ENCODE results near the gene E2F3. TPM values are rescaled to one million over a fixed set of nuclear protein-coding genes. Genes with fewer than 3 reads are reported as not detected.
A peak's percentile ranks its signal among the peaks of the same experiment; 100 is the strongest.
"Not testable (repeated sequence)": the region's sequence is repeated elsewhere in the genome, so short reads cannot be mapped to it uniquely, and the experiment has no call there.

Gene E2F3
- polyA plus RNA-seq, 3 donors: 7.5 to 14.6 (median 8.9) TPM

DNA sequence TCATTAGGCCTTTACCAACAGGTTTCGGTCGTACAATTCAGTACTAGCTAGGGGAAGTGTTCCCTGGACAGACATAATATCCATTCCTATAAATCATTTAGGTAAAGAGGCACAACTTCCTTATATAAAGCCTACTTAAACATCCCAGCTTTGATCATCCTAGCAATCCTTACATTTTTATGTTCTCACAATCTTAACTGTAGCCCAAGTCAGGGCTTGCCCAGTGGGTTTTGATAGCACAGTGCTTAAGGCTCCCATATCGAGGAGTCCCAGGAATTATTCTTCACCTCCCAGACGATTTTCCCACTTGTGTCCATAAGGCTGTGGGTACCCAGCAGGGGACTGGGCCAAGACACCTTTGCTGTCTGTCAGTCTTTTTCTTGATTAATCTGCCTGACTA is 63.2 kb downstream of the E2F3 start:
- Histone ChIP-seq H3K4me1 (ENCODE audit: control insufficient read depth in 1 of 2, insufficient read depth in 2 of 2, low read length in 2 of 2) (peaks cover 18 to 20% of the 10 kb centered on the region in 2 donors), H3K4me2 (replicated peaks; ENCODE audit: extremely low read depth, low read length, poor library complexity, severe bottlenecking) (no peak overlapping the region), H2AFZ (ENCODE audit: insufficient read depth, low read depth, low read length, poor library complexity, severe bottlenecking) (no peak overlapping the region), H3K79me2 (ENCODE audit: insufficient read depth, low read length) (peaks cover 99% of the 10 kb centered on the region), H3K9me3 (replicated peaks in 1 of 2; ENCODE audit: control insufficient read depth in 1 of 2, insufficient read depth in 1 of 2, low read length in 2 of 2) (no peaks in the 10 kb centered on the region), H3K27ac (ENCODE audit: low read depth in 1 of 2, low read length in 2 of 2) (peak overlapping the region in 1 of 2 donors; percentile 56), H3K4me3 (replicated peaks in 1 of 3; ENCODE audit: low read depth in 2 of 3, low read length in 3 of 3) (no peak overlapping the region), H3K27me3 (ENCODE audit: control insufficient read depth in 2 of 2, insufficient read depth in 2 of 2, low read length in 2 of 2) (no peaks in the 10 kb centered on the region), H4K20me1 (ENCODE audit: insufficient read depth, low read length) (peaks cover 66% of the 10 kb centered on the region), H3K9ac (ENCODE audit: insufficient read depth, low read length, poor library complexity, severe bottlenecking) (no peak overlapping the region), H3K36me3 (replicated peaks in 1 of 2; ENCODE audit: control insufficient read depth in 1 of 2, insufficient read depth in 2 of 2, low read length in 2 of 2) (peaks cover 4 to 33% of the 10 kb centered on the region in 2 donors)
- H3K4me1 Mint-ChIP-seq: peaks cover 47% of the 10 kb centered on the region
- H3K9me3 Mint-ChIP-seq: peaks cover 0 to 6% (median 0%) of the 10 kb centered on the region in 7 donors
- H3K4me3 Mint-ChIP-seq: no peak overlapping the region
- DNase-seq: no peak
- TF ChIP-seq CTCF (IDR thresholded peaks at IDR 0.05): no peak
- H3K36me3 Mint-ChIP-seq: peaks cover 29 to 54% of the 10 kb centered on the region in 2 donors
- H3K27ac Mint-ChIP-seq: peak overlapping the region in 4 of 7 donors; percentile 61 to 82 (median 72)
- intact Hi-C loops (cut with micrococcal nuclease): no loop called here
- peaks cover 0 to 7% (median 0%) of the 10 kb centered on the region in 3 donors for H3K27me3 Mint-ChIP-seq (ENCODE audit: low read depth in 3 of 3)
- 100% methylated on average over 4 of the region's 4 CpGs for WGBS (ENCODE audit: insufficient coverage)

DNA sequence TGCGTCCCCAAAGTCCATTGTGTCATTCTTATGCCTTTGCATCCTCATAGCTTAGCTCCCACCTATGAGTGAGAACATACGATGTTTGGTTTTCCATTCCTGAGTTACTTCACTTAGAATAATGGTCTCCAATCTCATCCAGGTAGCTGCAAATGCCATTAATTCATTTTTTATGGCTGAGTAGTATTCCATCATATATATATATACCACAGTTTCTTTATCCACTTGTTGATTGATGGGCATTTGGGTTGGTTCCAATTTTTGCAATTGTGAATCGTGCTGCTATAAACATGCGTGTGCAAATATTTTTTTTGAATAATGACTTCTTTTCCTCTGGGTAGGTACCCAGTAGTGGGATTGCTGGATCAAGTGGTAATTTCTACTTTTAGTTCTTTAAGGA is 63.9 kb downstream of the E2F3 start:
- H3K4me1 Mint-ChIP-seq: peaks cover 50% of the 10 kb centered on the region
- Histone ChIP-seq H4K20me1 (ENCODE audit: insufficient read depth, low read length) (peaks cover 67% of the 10 kb centered on the region), H3K79me2 (ENCODE audit: insufficient read depth, low read length) (peaks cover 99% of the 10 kb centered on the region), H3K36me3 (replicated peaks in 1 of 2; ENCODE audit: control insufficient read depth in 1 of 2, insufficient read depth in 2 of 2, low read length in 2 of 2) (peaks cover 4 to 32% of the 10 kb centered on the region in 2 donors), H3K4me1 (ENCODE audit: control insufficient read depth in 1 of 2, insufficient read depth in 2 of 2, low read length in 2 of 2) (peaks cover 18 to 20% of the 10 kb centered on the region in 2 donors)
- H2AFZ ChIP-seq (ENCODE audit: insufficient read depth, low read depth, low read length, poor library complexity, severe bottlenecking); H3K9me3 ChIP-seq (replicated peaks in 1 of 2; ENCODE audit: control insufficient read depth in 1 of 2, insufficient read depth in 1 of 2, low read length in 2 of 2); H3K27me3 Mint-ChIP-seq (ENCODE audit: low read depth in 3 of 3); H3K4me3 ChIP-seq (replicated peaks in 1 of 3; ENCODE audit: low read depth in 2 of 3, low read length in 3 of 3); H3K27ac ChIP-seq (ENCODE audit: low read depth in 1 of 2, low read length in 2 of 2); DNase-seq; intact Hi-C loops (cut with micrococcal nuclease); H3K9me3 Mint-ChIP-seq; H3K27me3 ChIP-seq (ENCODE audit: control insufficient read depth in 2 of 2, insufficient read depth in 2 of 2, low read length in 2 of 2); H3K4me2 ChIP-seq (replicated peaks; ENCODE audit: extremely low read depth, low read length, poor library complexity, severe bottlenecking); H3K4me3 Mint-ChIP-seq; H3K9ac ChIP-seq (ENCODE audit: insufficient read depth, low read length, poor library complexity, severe bottlenecking): not testable (repeated sequence)
- peaks cover 24 to 51% of the 10 kb centered on the region in 2 donors for H3K36me3 Mint-ChIP-seq
- WGBS (ENCODE audit: insufficient coverage): 100% methylated on average over 2 of the region's 4 CpGs
- peak overlapping the region in 1 of 7 donors; percentile 67 for H3K27ac Mint-ChIP-seq

All from CD14-positive monocyte (primary cell).